ENCODE measurements around the gene DEPDC5.

DEPDC5 gene

DNA sequence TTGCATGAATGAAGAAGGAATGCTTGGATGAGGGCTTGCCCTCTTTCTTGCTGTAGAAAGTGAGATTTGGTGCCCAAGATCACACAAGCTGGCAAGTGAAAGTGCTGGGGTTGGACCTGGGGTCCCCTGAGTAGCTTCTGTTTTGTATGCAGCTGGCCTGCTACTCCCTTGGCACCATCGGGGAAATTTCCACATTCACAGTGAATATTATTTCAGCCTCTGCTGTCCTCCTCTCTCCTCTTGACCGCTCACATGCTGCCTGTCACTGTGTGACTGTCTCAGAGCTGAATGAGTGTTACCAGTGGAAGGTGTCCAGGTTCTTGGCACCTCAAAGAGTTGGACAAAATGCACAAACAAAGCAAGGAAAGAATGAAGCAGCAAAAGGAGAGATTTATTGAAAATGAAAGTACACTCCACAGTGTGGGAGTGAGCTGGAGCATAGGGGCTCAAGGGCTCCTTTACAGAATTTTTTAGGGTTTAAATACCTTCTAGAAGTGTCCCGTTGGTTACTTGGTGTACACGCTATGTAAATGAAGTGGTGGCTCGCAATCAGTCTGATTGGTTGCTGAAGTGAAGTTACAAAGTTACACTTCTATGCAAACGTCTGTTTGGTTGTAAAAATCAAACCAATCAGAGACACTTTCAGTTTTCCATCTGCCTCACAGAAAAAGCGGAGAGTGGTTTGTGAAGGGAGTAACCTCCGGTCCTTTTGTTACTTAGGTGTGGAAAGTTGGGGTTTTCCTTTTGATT is 87.4 kb downstream of the DEPDC5 start:
- TF ChIP-seq, protein P1, sequence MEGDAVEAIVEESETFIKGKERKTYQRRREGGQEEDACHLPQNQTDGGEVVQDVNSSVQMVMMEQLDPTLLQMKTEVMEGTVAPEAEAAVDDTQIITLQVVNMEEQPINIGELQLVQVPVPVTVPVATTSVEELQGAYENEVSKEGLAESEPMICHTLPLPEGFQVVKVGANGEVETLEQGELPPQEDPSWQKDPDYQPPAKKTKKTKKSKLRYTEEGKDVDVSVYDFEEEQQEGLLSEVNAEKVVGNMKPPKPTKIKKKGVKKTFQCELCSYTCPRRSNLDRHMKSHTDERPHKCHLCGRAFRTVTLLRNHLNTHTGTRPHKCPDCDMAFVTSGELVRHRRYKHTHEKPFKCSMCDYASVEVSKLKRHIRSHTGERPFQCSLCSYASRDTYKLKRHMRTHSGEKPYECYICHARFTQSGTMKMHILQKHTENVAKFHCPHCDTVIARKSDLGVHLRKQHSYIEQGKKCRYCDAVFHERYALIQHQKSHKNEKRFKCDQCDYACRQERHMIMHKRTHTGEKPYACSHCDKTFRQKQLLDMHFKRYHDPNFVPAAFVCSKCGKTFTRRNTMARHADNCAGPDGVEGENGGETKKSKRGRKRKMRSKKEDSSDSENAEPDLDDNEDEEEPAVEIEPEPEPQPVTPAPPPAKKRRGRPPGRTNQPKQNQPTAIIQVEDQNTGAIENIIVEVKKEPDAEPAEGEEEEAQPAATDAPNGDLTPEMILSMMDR (IDR thresholded peaks at IDR 0.05; ENCODE audit: borderline replicate concordance, insufficient read depth, low read depth, low read length) = no peak
- H3K4me3 ChIP-seq (ENCODE audit: low read depth, low read length) = no peak overlapping the region

DNA sequence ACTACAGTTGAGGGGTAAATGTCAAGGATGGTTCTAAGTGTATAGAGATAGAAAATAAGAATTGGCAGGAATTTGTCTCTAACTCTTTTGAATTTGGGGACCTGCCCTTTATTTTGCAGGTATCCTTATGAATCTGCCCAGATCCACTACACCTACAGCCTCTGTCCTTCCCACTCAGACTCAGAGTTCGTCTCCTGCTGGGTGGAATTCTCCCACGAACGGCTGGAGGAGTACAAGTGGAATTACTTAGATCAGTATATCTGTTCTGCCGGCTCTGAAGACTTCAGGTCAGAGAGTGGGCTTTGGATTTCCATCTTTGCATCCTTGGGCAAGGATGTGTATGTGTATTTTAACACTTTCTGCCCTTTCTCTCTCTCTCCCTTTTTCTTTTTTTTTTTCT is 89.7 kb downstream of the DEPDC5 start:
- H3K4me3 ChIP-seq (ENCODE audit: low read depth, low read length) = no peak overlapping the region
- TF ChIP-seq, protein P1 (IDR thresholded peaks at IDR 0.05; ENCODE audit: borderline replicate concordance, insufficient read depth, low read depth, low read length) = no peak

DNA sequence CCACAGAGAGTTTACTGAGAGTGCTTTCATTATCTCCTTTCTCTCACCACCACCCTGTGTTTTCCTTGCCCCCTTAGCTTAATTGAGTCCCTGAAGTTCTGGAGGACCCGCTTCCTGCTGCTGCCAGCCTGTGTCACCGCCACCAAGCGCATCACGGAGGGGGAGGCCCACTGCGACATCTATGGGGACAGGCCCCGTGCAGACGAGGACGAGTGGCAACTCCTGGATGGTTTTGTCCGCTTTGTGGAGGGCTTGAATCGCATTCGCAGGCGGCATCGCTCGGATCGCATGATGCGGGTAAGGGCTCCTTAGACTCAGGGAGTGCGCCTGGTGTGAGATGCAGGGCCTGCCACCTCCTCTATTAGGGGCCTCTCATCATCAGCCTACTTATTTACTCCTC is 91.1 kb downstream of the DEPDC5 start:
- no peak overlapping the region for H3K4me3 ChIP-seq (ENCODE audit: low read depth, low read length)
- TF ChIP-seq, protein P1 (IDR thresholded peaks at IDR 0.05; ENCODE audit: borderline replicate concordance, insufficient read depth, low read depth, low read length) = no peak

DNA sequence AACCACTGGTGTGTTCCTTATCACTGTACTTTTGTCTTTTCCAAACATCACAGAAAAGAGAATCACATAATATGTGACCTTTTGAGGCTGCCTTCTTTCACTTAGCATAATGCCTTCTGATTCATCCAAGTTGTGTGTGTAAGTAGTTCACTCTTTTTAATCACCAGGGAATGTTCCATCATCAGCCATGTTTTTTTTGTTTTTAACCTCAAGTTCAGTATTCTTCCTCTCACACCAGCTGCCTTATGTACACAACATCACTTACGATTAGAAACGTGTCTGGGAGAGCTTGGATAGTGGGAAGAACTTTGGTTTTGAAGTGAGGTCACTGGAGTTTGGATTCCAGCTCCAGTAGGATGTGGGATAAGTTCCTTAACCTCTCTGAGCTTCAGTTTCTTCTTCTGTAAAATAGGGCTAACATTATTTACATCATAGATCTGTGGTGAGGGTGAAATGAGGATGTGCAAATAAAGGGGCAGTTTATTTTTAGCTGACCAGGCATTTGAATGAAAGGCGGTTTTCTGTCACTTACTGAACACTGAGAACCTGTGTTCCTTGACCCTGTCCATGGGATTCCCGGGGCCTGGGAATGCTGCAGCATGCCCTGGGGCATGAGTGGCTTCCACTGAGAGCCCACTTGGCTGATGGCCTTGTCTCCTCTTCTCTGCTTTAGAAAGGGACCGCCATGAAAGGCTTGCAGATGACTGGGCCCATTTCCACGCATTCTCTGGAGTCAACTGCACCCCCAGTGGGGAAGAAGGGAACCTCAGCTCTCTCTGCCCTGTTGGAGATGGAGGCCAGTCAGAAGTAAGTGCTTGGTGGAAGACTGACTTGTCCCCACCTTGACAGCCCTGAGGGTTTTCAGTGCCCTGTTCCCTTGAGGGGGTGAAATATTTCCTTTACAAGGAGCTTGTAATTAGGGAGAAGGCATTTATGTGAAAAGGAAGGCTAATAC is 92.6 kb downstream of the DEPDC5 start:
- no peak overlapping the region for H3K4me3 ChIP-seq (ENCODE audit: low read depth, low read length)
- TF ChIP-seq, protein P1 (IDR thresholded peaks at IDR 0.05; ENCODE audit: borderline replicate concordance, insufficient read depth, low read depth, low read length) = peak; percentile 79

DNA sequence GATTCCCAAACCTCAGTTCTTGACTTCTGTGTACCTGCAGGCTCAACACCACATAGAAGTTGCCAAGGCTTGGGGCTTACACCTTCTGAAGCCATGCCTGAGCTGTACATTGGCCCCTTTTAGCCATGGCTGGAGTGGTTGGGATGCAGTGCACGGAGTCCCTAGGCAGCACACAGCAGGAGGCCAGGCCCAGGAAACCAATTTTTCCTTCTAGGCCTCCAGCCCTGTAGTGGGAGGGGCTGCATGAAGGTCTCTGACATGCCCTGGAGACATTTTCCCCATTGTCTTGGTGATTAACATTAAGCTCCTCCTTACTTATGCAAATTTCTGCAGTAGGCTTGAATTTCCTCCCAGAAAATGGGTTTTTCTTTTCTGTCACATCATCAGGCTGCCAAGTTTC is 94.6 kb downstream of the DEPDC5 start:
- TF ChIP-seq, protein P1 (IDR thresholded peaks at IDR 0.05; ENCODE audit: borderline replicate concordance, insufficient read depth, low read depth, low read length) = no peak
- H3K4me3 ChIP-seq (ENCODE audit: low read depth, low read length) = no peak overlapping the region

DNA sequence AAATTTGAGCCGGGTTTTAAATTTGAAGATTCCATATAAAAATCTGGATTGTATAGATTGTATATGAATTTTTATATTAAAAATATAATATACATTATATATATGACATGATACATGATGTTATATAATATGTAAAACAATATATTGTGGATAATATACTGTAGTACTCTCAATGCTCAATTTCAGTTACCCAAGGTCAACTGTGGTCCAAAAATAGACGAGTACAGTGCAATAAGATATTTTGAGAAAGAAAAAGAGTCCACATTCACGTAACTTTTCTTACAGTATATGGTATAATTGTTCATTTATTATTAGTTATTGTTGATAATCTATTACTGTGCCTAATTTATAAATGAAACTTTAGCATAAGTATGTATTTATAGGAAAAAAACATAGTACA is 96.3 kb downstream of the DEPDC5 start:
- H3K4me3 ChIP-seq (ENCODE audit: low read depth, low read length) = no peak overlapping the region
- TF ChIP-seq, protein P1 (IDR thresholded peaks at IDR 0.05; ENCODE audit: borderline replicate concordance, insufficient read depth, low read depth, low read length) = no peak

All from GM12875 (cell line).